ENCODE measurements around the gene SMIM41. TPM values are rescaled to one million over a fixed set of nuclear protein-coding genes. Genes with fewer than 3 reads are reported as not detected.

The SMIM41 gene
- total and polyA plus RNA-seq, 10 of the 15 experiments (the other 5 are each of a cell fraction or from before 2014, with no cell fraction given), result not detected

DNA sequence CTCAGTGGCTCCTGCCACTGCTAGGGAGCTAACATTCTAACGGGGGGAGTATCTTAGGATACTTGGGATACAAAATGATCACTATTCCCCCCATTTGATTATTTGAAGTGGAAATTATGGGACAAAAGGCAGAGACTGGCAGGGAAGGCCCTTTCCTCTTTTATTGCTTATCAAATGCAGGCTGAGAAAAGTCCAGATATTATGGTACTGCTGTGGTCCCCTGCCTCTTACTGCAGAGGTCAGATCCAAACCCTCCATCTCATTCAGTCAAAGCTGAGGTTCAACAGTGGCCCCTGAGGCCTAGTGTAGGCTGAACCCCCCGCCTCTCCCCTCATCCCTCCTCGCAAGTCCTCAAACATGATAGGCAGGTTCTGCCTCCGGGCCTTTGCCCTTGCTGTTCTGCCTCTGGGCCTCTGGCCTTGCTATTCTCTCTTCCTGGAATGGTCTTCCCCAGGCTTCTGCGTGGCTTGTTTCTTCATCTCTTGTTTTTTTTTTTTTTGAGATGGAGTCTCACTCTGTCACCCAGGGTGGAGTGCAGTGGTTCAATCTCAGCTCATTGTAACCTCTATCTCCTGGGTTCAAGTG, 78.2 kb downstream of the SMIM41 start:
- Histone ChIP-seq H3K27me3 (replicated peaks in 1 of 2; ENCODE audit: control insufficient read depth in 2 of 2, insufficient read depth in 2 of 2, low read length in 1 of 2) (no peaks in the 10 kb centered on the region), H4K20me1 (ENCODE audit: control insufficient read depth, insufficient read depth) (no peaks in the 10 kb centered on the region), H3K4me2 (ENCODE audit: control insufficient read depth, insufficient read depth) (no peak overlapping the region), H3K4me1 (ENCODE audit: control insufficient read depth, insufficient read depth, low read length) (no peaks in the 10 kb centered on the region), H3K9ac (ENCODE audit: control insufficient read depth, insufficient read depth, low read length) (no peak overlapping the region), H2AFZ (ENCODE audit: control insufficient read depth, low read depth, low read length) (no peak overlapping the region), H3K36me3 (ENCODE audit: control insufficient read depth in 2 of 2, insufficient read depth in 2 of 2, low read length in 1 of 2) (no peaks in the 10 kb centered on the region), H3K27ac (ENCODE audit: control insufficient read depth, insufficient read depth) (no peak overlapping the region), H3K9me3 (replicated peaks; ENCODE audit: control insufficient read depth, insufficient read depth, low read length) (no peaks in the 10 kb centered on the region), H3K79me2 (ENCODE audit: control insufficient read depth, insufficient read depth, low read length) (no peaks in the 10 kb centered on the region), H3K4me3 (no peak overlapping the region)
- no peak for TF ChIP-seq NFIC (IDR thresholded peaks at IDR 0.05; ENCODE audit: low read depth, low read length)
- TF ChIP-seq CBX3 (IDR thresholded peaks at IDR 0.05; ENCODE audit: borderline replicate concordance, low read depth), result no peak
- no peak for DNase-seq (ENCODE audit: low read depth, low spot score)
- SMC1A ChIA-PET (ENCODE audit: uncharacterized antibody, unreplicated experiment), result interaction anchor here (0.8 to 3.7 kb wide), 3 partner anchors 59 to 823 kb away, joined by 3 to 13 read pairs (median 3); no protein-coding TSS in a partner anchor
- FAIRE-seq, result no peak
- WGBS (ENCODE audit: insufficient coverage, insufficient replicate concordance, low lambda C conversion rate, missing lambda C conversion rate), result 14% methylated on average over 5 of the region's 5 CpGs
- intact Hi-C loops (cut with micrococcal nuclease; ENCODE audit: unreplicated experiment), result loop anchor here (1.0 to 5.0 kb wide), 3 partner anchors 55 to 720 kb away; no protein-coding TSS in a partner anchor
- in situ Hi-C loops (cut with MboI), result loop anchor here (10.0 kb wide), 1 partner anchor 167 kb away; the partner anchor contains the start of gene KRT83
- ATAC-seq, result no peak
- BruUV-seq (replicated peaks), result no TSS peak
- RAD21 ChIA-PET (ENCODE audit: unreplicated experiment), result interaction anchor here (1.5 kb wide), 1 partner anchor 170 kb away, joined by 7 read pairs; no protein-coding TSS in a partner anchor
- CTCF ChIA-PET, result interaction anchor here (0.7 to 6.2 kb wide), 9 partner anchors 86 to 722 kb away, joined by 3 to 53 read pairs (median 3); no protein-coding TSS in a partner anchor
- POLR2A ChIA-PET, result no interaction called here

Other genes starting within 250 kb of the SMIM41 start
Only the 7 nearest of the 12 such genes appear.
- gene ACVRL1, start 172.2 kb upstream of the SMIM41 start, total RNA-seq (2014; rRNA removed), result not detected in 2 replicates
- not detected in 2 replicates for gene ACVRL1, start 172.2 kb upstream of the SMIM41 start, total RNA-seq (2014; rRNA removed; fragmentation: Illumina TruSeq; extraction: Trizol)
- 0.29 TPM in 1 of 2 replicates, not detected in the other for gene ACVRL1, start 172.2 kb upstream of the SMIM41 start, total RNA-seq (2021)
- not detected in 2 replicates for gene ACVRL1, start 172.2 kb upstream of the SMIM41 start, polyA plus RNA-seq (2011; rRNA removed)
- not detected in 2 replicates for gene ACVRL1, start 172.2 kb upstream of the SMIM41 start, polyA plus RNA-seq (2014; fragmentation: Illumina TruSeq; extraction: Trizol)
- gene ACVRL1, start 172.2 kb upstream of the SMIM41 start, polyA plus RNA-seq (2014; fragmentation: Nextera tagmentation; extraction: Ambion mirVana), result not detected
- not detected in 2 replicates for gene ACVRL1, start 172.2 kb upstream of the SMIM41 start, polyA plus RNA-seq (2014; rRNA removed)
- not detected for gene ACVRL1, start 172.2 kb upstream of the SMIM41 start, polyA plus RNA-seq (2016; fragmentation: Nextera tagmentation; extraction: Ambion mirVana)
- 0.11 TPM in 1 of 2 replicates, not detected in the other for gene ACVR1B, start 128.0 kb upstream of the SMIM41 start, total RNA-seq (2014; rRNA removed)
- 0.13 and 0.18 TPM in 2 replicates for gene ACVR1B, start 128.0 kb upstream of the SMIM41 start, total RNA-seq (2014; rRNA removed; fragmentation: Illumina TruSeq; extraction: Trizol)
- gene ACVR1B, start 128.0 kb upstream of the SMIM41 start, total RNA-seq (2021), result 0.28 and 0.58 TPM in 2 replicates
- gene ACVR1B, start 128.0 kb upstream of the SMIM41 start, polyA plus RNA-seq (2011; rRNA removed), result 0.30 and 0.69 TPM in 2 replicates
- gene ACVR1B, start 128.0 kb upstream of the SMIM41 start, polyA plus RNA-seq (2014; fragmentation: Illumina TruSeq; extraction: Trizol), result 0.25 and 0.56 TPM in 2 replicates
- under 1 TPM; 0.02 to 0.08 TPM for gene ACVR1B, start 128.0 kb upstream of the SMIM41 start, polyA plus RNA-seq (2014; fragmentation: Nextera tagmentation; extraction: Ambion mirVana)
- 0.19 and 0.29 TPM in 2 replicates for gene ACVR1B, start 128.0 kb upstream of the SMIM41 start, polyA plus RNA-seq (2014; rRNA removed)
- not detected for gene ACVR1B, start 128.0 kb upstream of the SMIM41 start, polyA plus RNA-seq (2016; fragmentation: Nextera tagmentation; extraction: Ambion mirVana)
- 0.23 and 0.38 TPM in 2 replicates for gene TAMALIN, start 72.8 kb upstream of the SMIM41 start, total RNA-seq (2014; rRNA removed)
- 0.14 and 0.58 TPM in 2 replicates for gene TAMALIN, start 72.8 kb upstream of the SMIM41 start, total RNA-seq (2014; rRNA removed; fragmentation: Illumina TruSeq; extraction: Trizol)
- gene TAMALIN, start 72.8 kb upstream of the SMIM41 start, total RNA-seq (2021), result 0.35 and 0.49 TPM in 2 replicates
- 0.15 and 0.29 TPM in 2 replicates for gene TAMALIN, start 72.8 kb upstream of the SMIM41 start, polyA plus RNA-seq (2011; rRNA removed)
- gene TAMALIN, start 72.8 kb upstream of the SMIM41 start, polyA plus RNA-seq (2014; fragmentation: Illumina TruSeq; extraction: Trizol), result 0.09 TPM in 1 of 2 replicates, not detected in the other
- gene TAMALIN, start 72.8 kb upstream of the SMIM41 start, polyA plus RNA-seq (2014; fragmentation: Nextera tagmentation; extraction: Ambion mirVana), result not detected
- gene TAMALIN, start 72.8 kb upstream of the SMIM41 start, polyA plus RNA-seq (2014; rRNA removed), result 0.13 and 0.27 TPM in 2 replicates
- not detected for gene TAMALIN, start 72.8 kb upstream of the SMIM41 start, polyA plus RNA-seq (2016; fragmentation: Nextera tagmentation; extraction: Ambion mirVana)
- gene NR4A1, start 28.3 kb upstream of the SMIM41 start, total RNA-seq (2014; rRNA removed), result 2.4 and 4.1 TPM in 2 replicates
- gene NR4A1, start 28.3 kb upstream of the SMIM41 start, total RNA-seq (2014; rRNA removed; fragmentation: Illumina TruSeq; extraction: Trizol), result 1.5 and 2.2 TPM in 2 replicates
- 7.9 TPM in 2 replicates for gene NR4A1, start 28.3 kb upstream of the SMIM41 start, total RNA-seq (2021)
- 1.3 and 2.9 TPM in 2 replicates for gene NR4A1, start 28.3 kb upstream of the SMIM41 start, polyA plus RNA-seq (2011; rRNA removed)
- 1.2 and 2.0 TPM in 2 replicates for gene NR4A1, start 28.3 kb upstream of the SMIM41 start, polyA plus RNA-seq (2014; fragmentation: Illumina TruSeq; extraction: Trizol)
- gene NR4A1, start 28.3 kb upstream of the SMIM41 start, polyA plus RNA-seq (2014; fragmentation: Nextera tagmentation; extraction: Ambion mirVana), result under 1 TPM in 1 of 2 experiments, not detected in 1; 0.05 TPM
- gene NR4A1, start 28.3 kb upstream of the SMIM41 start, polyA plus RNA-seq (2014; rRNA removed), result 5.9 TPM in 2 replicates
- gene NR4A1, start 28.3 kb upstream of the SMIM41 start, polyA plus RNA-seq (2016; fragmentation: Nextera tagmentation; extraction: Ambion mirVana), result 1 to 10 TPM; 1.5 to 1.9 TPM
- gene ATG101, start 9.7 kb upstream of the SMIM41 start, total RNA-seq (2014; rRNA removed), result 44.5 and 44.8 TPM in 2 replicates
- 21.5 and 21.9 TPM in 2 replicates for gene ATG101, start 9.7 kb upstream of the SMIM41 start, total RNA-seq (2014; rRNA removed; fragmentation: Illumina TruSeq; extraction: Trizol)
- 33.8 and 36.5 TPM in 2 replicates for gene ATG101, start 9.7 kb upstream of the SMIM41 start, total RNA-seq (2021)
- gene ATG101, start 9.7 kb upstream of the SMIM41 start, polyA plus RNA-seq (2011; rRNA removed), result 31.4 and 49.8 TPM in 2 replicates
- 10.4 and 26.0 TPM in 2 replicates for gene ATG101, start 9.7 kb upstream of the SMIM41 start, polyA plus RNA-seq (2014; fragmentation: Illumina TruSeq; extraction: Trizol)
- 1 to 10 TPM; 2.7 to 5.6 TPM for gene ATG101, start 9.7 kb upstream of the SMIM41 start, polyA plus RNA-seq (2014; fragmentation: Nextera tagmentation; extraction: Ambion mirVana)
- gene ATG101, start 9.7 kb upstream of the SMIM41 start, polyA plus RNA-seq (2014; rRNA removed), result 42.7 and 43.1 TPM in 2 replicates
- 10 to 100 TPM; 34.1 to 40.5 TPM for gene ATG101, start 9.7 kb upstream of the SMIM41 start, polyA plus RNA-seq (2016; fragmentation: Nextera tagmentation; extraction: Ambion mirVana)
- gene KRT80, start 112.3 kb downstream of the SMIM41 start, total RNA-seq (2014; rRNA removed), result not detected in 2 replicates
- gene KRT80, start 112.3 kb downstream of the SMIM41 start, total RNA-seq (2014; rRNA removed; fragmentation: Illumina TruSeq; extraction: Trizol), result not detected in 2 replicates
- gene KRT80, start 112.3 kb downstream of the SMIM41 start, total RNA-seq (2021), result 0.05 TPM in 1 of 2 replicates, not detected in the other
- gene KRT80, start 112.3 kb downstream of the SMIM41 start, polyA plus RNA-seq (2011; rRNA removed), result 0.01 TPM in 1 of 2 replicates, not detected in the other
- gene KRT80, start 112.3 kb downstream of the SMIM41 start, polyA plus RNA-seq (2014; fragmentation: Illumina TruSeq; extraction: Trizol), result not detected in 2 replicates
- not detected for gene KRT80, start 112.3 kb downstream of the SMIM41 start, polyA plus RNA-seq (2014; fragmentation: Nextera tagmentation; extraction: Ambion mirVana)
- not detected in 2 replicates for gene KRT80, start 112.3 kb downstream of the SMIM41 start, polyA plus RNA-seq (2014; rRNA removed)
- gene KRT80, start 112.3 kb downstream of the SMIM41 start, polyA plus RNA-seq (2016; fragmentation: Nextera tagmentation; extraction: Ambion mirVana), result not detected
- gene KRT7, start 153.5 kb downstream of the SMIM41 start, total RNA-seq (2014; rRNA removed), result 3.1 and 3.4 TPM in 2 replicates
- gene KRT7, start 153.5 kb downstream of the SMIM41 start, total RNA-seq (2014; rRNA removed; fragmentation: Illumina TruSeq; extraction: Trizol), result 3.8 and 4.0 TPM in 2 replicates
- gene KRT7, start 153.5 kb downstream of the SMIM41 start, total RNA-seq (2021), result 6.6 and 7.6 TPM in 2 replicates
- gene KRT7, start 153.5 kb downstream of the SMIM41 start, polyA plus RNA-seq (2011; rRNA removed), result 7.6 and 15.3 TPM in 2 replicates
- gene KRT7, start 153.5 kb downstream of the SMIM41 start, polyA plus RNA-seq (2014; fragmentation: Illumina TruSeq; extraction: Trizol), result 1.5 and 1.9 TPM in 2 replicates
- gene KRT7, start 153.5 kb downstream of the SMIM41 start, polyA plus RNA-seq (2014; fragmentation: Nextera tagmentation; extraction: Ambion mirVana), result 1 to 10 TPM in 1 of 2 experiments, under 1 TPM in 1; 0.90 to 4.6 TPM
- gene KRT7, start 153.5 kb downstream of the SMIM41 start, polyA plus RNA-seq (2014; rRNA removed), result 5.0 and 5.4 TPM in 2 replicates
- 10 to 100 TPM; 17.8 to 18.7 TPM for gene KRT7, start 153.5 kb downstream of the SMIM41 start, polyA plus RNA-seq (2016; fragmentation: Nextera tagmentation; extraction: Ambion mirVana)